ENCODE data around the gene S1PR5.
"Not testable (repeated sequence)": the region's sequence is repeated elsewhere in the genome, so short reads cannot be mapped to it uniquely, and the experiment has no call there.

The S1PR5 gene

DNA sequence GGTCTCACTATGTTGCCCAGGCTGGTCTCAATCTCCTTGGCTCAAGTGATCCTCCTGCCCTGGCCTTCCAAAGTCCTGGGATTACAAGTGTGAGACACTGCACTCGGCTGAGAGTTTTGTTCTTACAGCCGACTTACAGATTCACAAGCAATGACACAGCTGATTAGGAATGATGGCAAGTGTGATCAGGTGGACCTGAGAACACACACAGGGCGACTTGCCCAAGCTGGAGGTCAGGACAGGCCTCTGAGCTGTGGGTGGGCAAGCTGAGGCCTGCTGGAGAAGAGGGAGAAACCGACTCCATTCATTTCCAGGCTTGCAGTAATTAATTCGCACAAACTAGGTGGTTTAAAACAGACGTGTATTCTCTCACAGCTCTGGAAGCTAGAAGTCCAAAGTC lies 18.4 kb upstream of the S1PR5 start:
- no peaks in the 10 kb centered on the region for H3K79me2 ChIP-seq (ENCODE audit: insufficient read depth, low read length)
- TF ChIP-seq EZH2phosphoT487 (conservative IDR thresholded peaks at IDR 0.05; ENCODE audit: low read length), result no peak
- TF ChIP-seq, protein P1, sequence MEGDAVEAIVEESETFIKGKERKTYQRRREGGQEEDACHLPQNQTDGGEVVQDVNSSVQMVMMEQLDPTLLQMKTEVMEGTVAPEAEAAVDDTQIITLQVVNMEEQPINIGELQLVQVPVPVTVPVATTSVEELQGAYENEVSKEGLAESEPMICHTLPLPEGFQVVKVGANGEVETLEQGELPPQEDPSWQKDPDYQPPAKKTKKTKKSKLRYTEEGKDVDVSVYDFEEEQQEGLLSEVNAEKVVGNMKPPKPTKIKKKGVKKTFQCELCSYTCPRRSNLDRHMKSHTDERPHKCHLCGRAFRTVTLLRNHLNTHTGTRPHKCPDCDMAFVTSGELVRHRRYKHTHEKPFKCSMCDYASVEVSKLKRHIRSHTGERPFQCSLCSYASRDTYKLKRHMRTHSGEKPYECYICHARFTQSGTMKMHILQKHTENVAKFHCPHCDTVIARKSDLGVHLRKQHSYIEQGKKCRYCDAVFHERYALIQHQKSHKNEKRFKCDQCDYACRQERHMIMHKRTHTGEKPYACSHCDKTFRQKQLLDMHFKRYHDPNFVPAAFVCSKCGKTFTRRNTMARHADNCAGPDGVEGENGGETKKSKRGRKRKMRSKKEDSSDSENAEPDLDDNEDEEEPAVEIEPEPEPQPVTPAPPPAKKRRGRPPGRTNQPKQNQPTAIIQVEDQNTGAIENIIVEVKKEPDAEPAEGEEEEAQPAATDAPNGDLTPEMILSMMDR (IDR thresholded peaks at IDR 0.05; ENCODE audit: insufficient read depth, low read length, poor library complexity, severe bottlenecking), result no peak
- no peak overlapping the region for H3K4me2 ChIP-seq (ENCODE audit: low read depth, low read length, poor library complexity, severe bottlenecking)
- no peaks in the 10 kb centered on the region for H3K36me3 ChIP-seq (ENCODE audit: low read length)
- no peaks in the 10 kb centered on the region for H3F3A ChIP-seq (ENCODE audit: insufficient read depth)
- H3K4me3 ChIP-seq (ENCODE audit: insufficient read depth, low read length, poor library complexity, severe bottlenecking), result no peak overlapping the region
- no peaks in the 10 kb centered on the region for H3K9me2 ChIP-seq (replicated peaks; ENCODE audit: insufficient read depth, low read length)
- no peak overlapping the region for H3K27ac ChIP-seq (ENCODE audit: low read depth, low read length)
- H2AFZ ChIP-seq (ENCODE audit: low read depth, low read length, severe bottlenecking), result no peak overlapping the region
- no peak overlapping the region for H3K9ac ChIP-seq (ENCODE audit: low read length)
- no peaks in the 10 kb centered on the region for H4K20me1 ChIP-seq (ENCODE audit: low read depth, low read length)
- no peaks in the 10 kb centered on the region for H3K9me3 ChIP-seq (ENCODE audit: insufficient read depth, low read length)
- no peaks in the 10 kb centered on the region for H3K27me3 ChIP-seq (ENCODE audit: low read length)

DNA sequence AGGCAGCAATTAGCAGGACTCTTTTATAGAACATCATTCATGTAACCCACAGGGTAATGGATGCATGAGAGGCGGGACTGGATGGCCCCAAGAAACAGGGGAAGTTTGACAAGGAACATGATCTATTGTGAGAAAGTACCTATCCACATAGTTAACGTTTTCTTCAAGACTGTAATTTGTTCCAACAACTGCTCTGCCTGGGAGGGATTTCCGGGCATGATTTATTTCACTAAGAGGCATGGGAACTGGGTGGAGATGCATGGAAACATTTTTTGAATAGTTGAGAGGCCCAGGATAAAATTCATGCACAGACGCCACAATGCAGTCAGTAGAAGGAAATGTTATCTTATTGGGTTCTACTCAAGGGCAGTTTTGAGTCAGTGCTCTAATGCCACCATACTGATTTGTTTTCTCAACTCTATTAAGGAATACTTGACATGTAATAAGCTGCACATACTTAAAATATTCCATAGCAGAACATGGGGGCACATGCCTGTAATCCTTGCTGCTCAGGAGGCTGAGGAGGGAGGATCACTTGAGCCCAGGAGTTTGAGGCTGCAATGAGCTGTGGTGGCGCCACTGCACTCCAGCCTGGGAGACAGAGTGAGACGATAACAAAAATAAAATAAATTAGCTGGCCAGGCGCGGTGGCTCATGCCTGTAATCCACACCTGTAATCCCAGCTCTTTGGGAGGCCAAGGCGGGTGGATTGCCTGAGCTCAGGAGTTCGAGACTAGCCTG lies 16.6 kb upstream of the S1PR5 start:
- TF ChIP-seq EZH2phosphoT487 (conservative IDR thresholded peaks at IDR 0.05; ENCODE audit: low read length), result no peak
- TF ChIP-seq, protein P1 (IDR thresholded peaks at IDR 0.05; ENCODE audit: insufficient read depth, low read length, poor library complexity, severe bottlenecking), result no peak

DNA sequence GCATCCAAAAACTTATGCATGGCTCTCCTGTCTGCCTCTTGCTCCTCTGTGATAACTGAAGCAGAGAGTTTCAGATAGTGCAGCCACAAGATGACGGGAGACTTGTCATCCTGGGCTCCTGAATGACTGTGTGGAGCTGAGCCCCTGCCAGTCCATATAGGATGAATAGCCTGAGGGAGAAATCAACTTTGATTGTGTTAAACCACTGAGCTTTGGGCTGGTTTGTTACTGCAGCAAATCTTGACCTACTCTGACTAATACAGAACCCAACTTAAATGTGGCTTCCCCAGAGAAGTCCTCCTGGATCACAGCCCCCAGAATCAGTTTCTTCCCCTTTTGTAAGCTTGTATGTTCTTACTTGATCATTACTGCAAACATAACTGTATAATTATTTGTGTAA lies 15.2 kb upstream of the S1PR5 start:
- Histone ChIP-seq H3K4me2 (ENCODE audit: low read depth, low read length, poor library complexity, severe bottlenecking) (no peak overlapping the region), H4K20me1 (ENCODE audit: low read depth, low read length) (no peaks in the 10 kb centered on the region), H3K4me3 (ENCODE audit: insufficient read depth, low read length, poor library complexity, severe bottlenecking) (no peak overlapping the region), H3K9me3 (ENCODE audit: insufficient read depth, low read length) (no peaks in the 10 kb centered on the region), H3K9ac (ENCODE audit: low read length) (no peak overlapping the region), H2AFZ (ENCODE audit: low read depth, low read length, severe bottlenecking) (no peak overlapping the region), H3K36me3 (ENCODE audit: low read length) (no peaks in the 10 kb centered on the region), H3K79me2 (ENCODE audit: insufficient read depth, low read length) (no peaks in the 10 kb centered on the region), H3K27me3 (ENCODE audit: low read length) (no peaks in the 10 kb centered on the region), H3F3A (ENCODE audit: insufficient read depth) (no peaks in the 10 kb centered on the region), H3K27ac (ENCODE audit: low read depth, low read length) (no peak overlapping the region), H3K9me2 (replicated peaks; ENCODE audit: insufficient read depth, low read length) (no peaks in the 10 kb centered on the region)
- TF ChIP-seq EZH2phosphoT487 (conservative IDR thresholded peaks at IDR 0.05; ENCODE audit: low read length), result no peak
- TF ChIP-seq, protein P1 (IDR thresholded peaks at IDR 0.05; ENCODE audit: insufficient read depth, low read length, poor library complexity, severe bottlenecking), result no peak

More for the DNA sequence above, 16.6 kb upstream of the S1PR5 start:
- Histone ChIP-seq H3K4me3 (ENCODE audit: insufficient read depth, low read length, poor library complexity, severe bottlenecking) (no peak overlapping the region), H2AFZ (ENCODE audit: low read depth, low read length, severe bottlenecking) (no peak overlapping the region), H3K4me2 (ENCODE audit: low read depth, low read length, poor library complexity, severe bottlenecking) (no peak overlapping the region), H3K27ac (ENCODE audit: low read depth, low read length) (no peak overlapping the region), H3K27me3 (ENCODE audit: low read length) (no peaks in the 10 kb centered on the region), H4K20me1 (ENCODE audit: low read depth, low read length) (no peaks in the 10 kb centered on the region), H3K9me2 (replicated peaks; ENCODE audit: insufficient read depth, low read length) (no peaks in the 10 kb centered on the region), H3K36me3 (ENCODE audit: low read length) (no peaks in the 10 kb centered on the region), H3K9me3 (ENCODE audit: insufficient read depth, low read length) (no peaks in the 10 kb centered on the region), H3K9ac (ENCODE audit: low read length) (no peak overlapping the region), H3K79me2 (ENCODE audit: insufficient read depth, low read length) (no peaks in the 10 kb centered on the region), H3F3A (ENCODE audit: insufficient read depth) (no peaks in the 10 kb centered on the region)

DNA sequence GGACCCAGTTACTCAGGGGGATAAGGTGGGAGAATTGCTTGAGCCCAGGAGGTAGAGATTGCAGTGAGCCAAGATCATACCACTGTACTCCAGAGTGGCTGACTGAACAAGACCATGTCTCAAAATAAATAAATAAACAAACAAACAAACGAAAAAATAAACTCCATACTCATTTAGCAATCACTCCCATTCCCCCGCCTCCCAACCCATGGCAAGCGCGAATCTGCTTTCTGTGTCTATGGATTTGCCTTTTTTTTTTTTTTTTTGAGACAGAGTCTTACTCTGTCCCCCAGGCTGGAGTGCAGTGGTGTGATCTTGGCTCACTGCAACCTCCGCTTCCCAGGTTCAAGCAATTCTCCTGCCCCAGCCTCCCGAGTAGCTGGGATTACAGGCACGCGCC lies 9.6 kb upstream of the S1PR5 start:
- H3K9me2 ChIP-seq (replicated peaks; ENCODE audit: insufficient read depth, low read length); H3F3A ChIP-seq (ENCODE audit: insufficient read depth); H4K20me1 ChIP-seq (ENCODE audit: low read depth, low read length); H3K36me3 ChIP-seq (ENCODE audit: low read length); H3K79me2 ChIP-seq (ENCODE audit: insufficient read depth, low read length); H2AFZ ChIP-seq (ENCODE audit: low read depth, low read length, severe bottlenecking); H3K27me3 ChIP-seq (ENCODE audit: low read length); H3K4me2 ChIP-seq (ENCODE audit: low read depth, low read length, poor library complexity, severe bottlenecking); H3K4me3 ChIP-seq (ENCODE audit: insufficient read depth, low read length, poor library complexity, severe bottlenecking); H3K27ac ChIP-seq (ENCODE audit: low read depth, low read length); H3K9ac ChIP-seq (ENCODE audit: low read length); H3K9me3 ChIP-seq (ENCODE audit: insufficient read depth, low read length): not testable (repeated sequence)

Data from SU-DHL-6 (cell line).